ENCODE measurements around the gene ITPRID2.

Gene ITPRID2

DNA sequence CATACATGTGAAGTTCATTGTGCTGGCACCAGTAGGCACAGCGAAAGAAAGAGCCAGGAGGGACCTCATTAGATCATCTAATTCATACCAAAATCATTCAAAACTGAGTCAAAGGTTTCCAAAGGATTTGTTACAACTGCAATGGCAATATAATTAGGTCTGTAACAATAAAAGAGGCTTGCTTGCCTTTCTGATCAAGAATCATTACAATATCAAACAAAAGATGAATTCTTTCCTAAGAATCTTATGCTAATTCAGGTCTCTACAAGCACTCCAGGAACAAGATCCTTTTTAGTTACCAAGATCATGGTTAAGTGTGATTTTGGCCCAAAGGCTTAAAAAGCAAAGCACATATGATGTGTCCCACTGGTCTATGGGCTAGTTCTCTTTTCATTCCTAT is 41.9 kb upstream of the ITPRID2 start:
- TF ChIP-seq, protein P1, sequence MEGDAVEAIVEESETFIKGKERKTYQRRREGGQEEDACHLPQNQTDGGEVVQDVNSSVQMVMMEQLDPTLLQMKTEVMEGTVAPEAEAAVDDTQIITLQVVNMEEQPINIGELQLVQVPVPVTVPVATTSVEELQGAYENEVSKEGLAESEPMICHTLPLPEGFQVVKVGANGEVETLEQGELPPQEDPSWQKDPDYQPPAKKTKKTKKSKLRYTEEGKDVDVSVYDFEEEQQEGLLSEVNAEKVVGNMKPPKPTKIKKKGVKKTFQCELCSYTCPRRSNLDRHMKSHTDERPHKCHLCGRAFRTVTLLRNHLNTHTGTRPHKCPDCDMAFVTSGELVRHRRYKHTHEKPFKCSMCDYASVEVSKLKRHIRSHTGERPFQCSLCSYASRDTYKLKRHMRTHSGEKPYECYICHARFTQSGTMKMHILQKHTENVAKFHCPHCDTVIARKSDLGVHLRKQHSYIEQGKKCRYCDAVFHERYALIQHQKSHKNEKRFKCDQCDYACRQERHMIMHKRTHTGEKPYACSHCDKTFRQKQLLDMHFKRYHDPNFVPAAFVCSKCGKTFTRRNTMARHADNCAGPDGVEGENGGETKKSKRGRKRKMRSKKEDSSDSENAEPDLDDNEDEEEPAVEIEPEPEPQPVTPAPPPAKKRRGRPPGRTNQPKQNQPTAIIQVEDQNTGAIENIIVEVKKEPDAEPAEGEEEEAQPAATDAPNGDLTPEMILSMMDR (IDR thresholded peaks at IDR 0.05; ENCODE audit: borderline replicate concordance, extremely low read depth, low read length, poor library complexity, severe bottlenecking) = no peak
- TF ChIP-seq EZH2 (IDR thresholded peaks at IDR 0.05; ENCODE audit: borderline replicate concordance, low read depth, low read length, severe bottlenecking) = no peak
- DNase-seq (no peak), ATAC-seq (ENCODE audit: insufficient read depth, low read depth) (no peak)
- Histone ChIP-seq H3K27me3 (ENCODE audit: insufficient read depth, low read length, poor library complexity) (no peaks in the 10 kb centered on the region), H4K20me1 (ENCODE audit: insufficient read depth, low read length) (no peaks in the 10 kb centered on the region), H3K27ac (ENCODE audit: low read length) (no peak overlapping the region), H3K9me3 (ENCODE audit: insufficient read depth, low read length, severe bottlenecking) (no peaks in the 10 kb centered on the region), H3K79me2 (ENCODE audit: insufficient read depth, low read length) (no peaks in the 10 kb centered on the region), H3K36me3 (ENCODE audit: insufficient read depth, low read length) (no peaks in the 10 kb centered on the region), H3K4me2 (ENCODE audit: insufficient read depth, low read length) (no peak overlapping the region), H3K9ac (ENCODE audit: low read depth, low read length) (no peak overlapping the region), H3K4me1 (ENCODE audit: insufficient read depth, low read length) (no peaks in the 10 kb centered on the region), H3K4me3 (ENCODE audit: low read depth in 1 of 2, low read length in 2 of 2) (no peak overlapping the region), H2AFZ (ENCODE audit: low read depth, low read length) (no peak overlapping the region)

DNA sequence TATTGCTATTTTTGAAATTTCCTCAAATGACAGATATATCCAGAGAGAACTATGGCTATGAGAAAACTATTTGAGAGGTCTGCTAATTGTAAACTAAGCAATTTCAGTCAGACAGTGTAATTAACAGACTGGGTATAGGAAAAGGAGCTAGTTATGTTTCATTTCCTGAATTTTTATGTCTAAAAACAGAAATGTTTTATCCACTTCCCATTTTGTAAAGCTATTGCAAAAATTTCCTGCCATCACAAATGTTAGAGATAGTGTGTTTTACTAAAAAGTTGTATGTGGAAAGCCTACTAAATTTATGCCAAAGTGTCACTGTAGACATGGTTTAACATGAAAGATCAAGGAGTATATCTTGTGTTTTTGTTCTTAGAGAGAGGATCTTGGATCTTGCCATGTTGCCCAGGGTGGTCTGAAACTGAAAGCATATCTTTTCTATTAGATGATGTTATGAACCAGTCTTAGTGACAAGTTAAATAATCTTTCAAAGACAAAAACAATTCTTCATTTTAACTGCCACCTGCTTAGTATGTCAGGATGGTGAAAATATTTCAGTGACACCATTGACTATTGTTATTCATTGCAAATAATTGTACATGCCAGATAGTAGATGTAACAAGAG is 40.5 kb upstream of the ITPRID2 start:
- no peak overlapping the region for H2AFZ ChIP-seq (ENCODE audit: low read depth, low read length)
- no peak overlapping the region for H3K4me3 ChIP-seq (ENCODE audit: low read depth in 1 of 2, low read length in 2 of 2)
- H3K9ac ChIP-seq (ENCODE audit: low read depth, low read length) = no peak overlapping the region
- H3K27ac ChIP-seq (ENCODE audit: low read length) = no peak overlapping the region
- no peak for DNase-seq
- H3K36me3 ChIP-seq (ENCODE audit: insufficient read depth, low read length) = no peaks in the 10 kb centered on the region
- no peaks in the 10 kb centered on the region for H4K20me1 ChIP-seq (ENCODE audit: insufficient read depth, low read length)
- H3K9me3 ChIP-seq (ENCODE audit: insufficient read depth, low read length, severe bottlenecking) = no peaks in the 10 kb centered on the region
- no peaks in the 10 kb centered on the region for H3K27me3 ChIP-seq (ENCODE audit: insufficient read depth, low read length, poor library complexity)
- no peaks in the 10 kb centered on the region for H3K79me2 ChIP-seq (ENCODE audit: insufficient read depth, low read length)
- H3K4me2 ChIP-seq (ENCODE audit: insufficient read depth, low read length) = no peak overlapping the region
- TF ChIP-seq, protein P1 (IDR thresholded peaks at IDR 0.05; ENCODE audit: borderline replicate concordance, extremely low read depth, low read length, poor library complexity, severe bottlenecking) = no peak
- TF ChIP-seq EZH2 (IDR thresholded peaks at IDR 0.05; ENCODE audit: borderline replicate concordance, low read depth, low read length, severe bottlenecking) = no peak
- ATAC-seq (ENCODE audit: insufficient read depth, low read depth) = no peak
- H3K4me1 ChIP-seq (ENCODE audit: insufficient read depth, low read length) = no peaks in the 10 kb centered on the region

DNA sequence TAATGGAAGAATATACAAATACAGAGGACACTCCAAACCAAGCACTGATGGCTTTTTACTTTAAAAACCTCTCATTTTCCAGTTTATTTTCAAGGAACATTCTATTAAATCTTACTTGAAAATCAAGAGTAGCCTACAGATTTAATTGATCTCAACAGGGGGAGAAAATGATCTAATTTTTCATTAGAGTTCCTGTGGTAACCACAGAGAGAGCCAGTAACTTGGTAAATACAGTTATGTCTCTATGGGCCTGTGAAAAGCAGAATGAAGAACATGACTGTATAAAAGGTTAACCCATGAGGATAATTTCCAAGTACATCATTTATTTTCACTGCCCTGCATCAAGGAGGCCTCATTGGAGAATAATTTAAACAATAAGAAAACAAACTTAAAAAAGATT is 39.8 kb upstream of the ITPRID2 start:
- H3K4me1 ChIP-seq (ENCODE audit: insufficient read depth, low read length) = no peaks in the 10 kb centered on the region
- H2AFZ ChIP-seq (ENCODE audit: low read depth, low read length) = no peak overlapping the region
- H3K9ac ChIP-seq (ENCODE audit: low read depth, low read length) = no peak overlapping the region
- no peak for ATAC-seq (ENCODE audit: insufficient read depth, low read depth)
- no peak for DNase-seq
- no peak overlapping the region for H3K4me3 ChIP-seq (ENCODE audit: low read depth in 1 of 2, low read length in 2 of 2)
- no peak overlapping the region for H3K4me2 ChIP-seq (ENCODE audit: insufficient read depth, low read length)
- no peaks in the 10 kb centered on the region for H3K27me3 ChIP-seq (ENCODE audit: insufficient read depth, low read length, poor library complexity)
- no peaks in the 10 kb centered on the region for H3K36me3 ChIP-seq (ENCODE audit: insufficient read depth, low read length)
- no peak for TF ChIP-seq EZH2 (IDR thresholded peaks at IDR 0.05; ENCODE audit: borderline replicate concordance, low read depth, low read length, severe bottlenecking)
- TF ChIP-seq, protein P1 (IDR thresholded peaks at IDR 0.05; ENCODE audit: borderline replicate concordance, extremely low read depth, low read length, poor library complexity, severe bottlenecking) = no peak
- no peak overlapping the region for H3K27ac ChIP-seq (ENCODE audit: low read length)
- no peaks in the 10 kb centered on the region for H4K20me1 ChIP-seq (ENCODE audit: insufficient read depth, low read length)
- no peaks in the 10 kb centered on the region for H3K79me2 ChIP-seq (ENCODE audit: insufficient read depth, low read length)
- H3K9me3 ChIP-seq (ENCODE audit: insufficient read depth, low read length, severe bottlenecking) = no peaks in the 10 kb centered on the region

Measured in DND-41 (cell line).